ENCODE measurements around the gene SLC46A1. TPM values are rescaled to one million over a fixed set of nuclear protein-coding genes. Genes with fewer than 3 reads are reported as not detected.

The SLC46A1 gene
- total RNA-seq, 2 experiments from 2014 or later: 2.1 to 3.1 TPM

DNA sequence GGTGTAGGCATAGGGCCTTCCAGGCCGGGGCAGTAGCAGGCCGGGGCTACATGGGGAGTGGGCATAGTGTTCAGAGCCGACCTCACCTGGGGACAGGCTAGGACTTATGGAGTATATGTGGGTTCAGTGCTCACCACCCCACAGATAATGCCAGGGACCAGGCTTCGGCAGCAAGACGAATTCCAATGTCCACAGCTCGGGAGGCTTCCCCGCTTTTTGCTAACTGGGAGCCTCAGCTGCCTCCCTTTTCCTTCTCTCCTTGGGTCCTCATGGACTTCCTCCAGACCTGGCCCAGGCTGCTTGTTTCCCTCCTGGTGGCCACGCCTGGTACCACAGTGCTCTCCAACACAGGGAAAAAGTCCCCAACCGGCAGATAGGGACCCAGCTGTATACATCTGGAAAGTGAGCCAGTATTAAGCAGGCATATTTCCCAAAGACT lies 20.1 kb upstream of the SLC46A1 start:
- peak; percentile 53 for ATAC-seq
- POLR2A ChIA-PET: interaction anchor here (0.9 kb wide), 1 partner anchor 22 kb away, joined by 3 read pairs; no protein-coding TSS in a partner anchor
- DNase-seq: no peak

GRCh38 chr17:28425206-28425605 lies 19.2 kb upstream of the SLC46A1 start:
- ChIA-PET POLR2A (interaction anchor here (0.9 kb wide), 1 partner anchor 21 kb away, joined by 3 read pairs; no protein-coding TSS in a partner anchor), CTCF (interaction anchor here (1.0 to 1.4 kb wide), 2 partner anchors 9 to 22 kb away, joined by 3 read pairs; no protein-coding TSS in a partner anchor)
- ATAC-seq (no peak), DNase-seq (no peak)
- TF ChIP-seq, protein P1, sequence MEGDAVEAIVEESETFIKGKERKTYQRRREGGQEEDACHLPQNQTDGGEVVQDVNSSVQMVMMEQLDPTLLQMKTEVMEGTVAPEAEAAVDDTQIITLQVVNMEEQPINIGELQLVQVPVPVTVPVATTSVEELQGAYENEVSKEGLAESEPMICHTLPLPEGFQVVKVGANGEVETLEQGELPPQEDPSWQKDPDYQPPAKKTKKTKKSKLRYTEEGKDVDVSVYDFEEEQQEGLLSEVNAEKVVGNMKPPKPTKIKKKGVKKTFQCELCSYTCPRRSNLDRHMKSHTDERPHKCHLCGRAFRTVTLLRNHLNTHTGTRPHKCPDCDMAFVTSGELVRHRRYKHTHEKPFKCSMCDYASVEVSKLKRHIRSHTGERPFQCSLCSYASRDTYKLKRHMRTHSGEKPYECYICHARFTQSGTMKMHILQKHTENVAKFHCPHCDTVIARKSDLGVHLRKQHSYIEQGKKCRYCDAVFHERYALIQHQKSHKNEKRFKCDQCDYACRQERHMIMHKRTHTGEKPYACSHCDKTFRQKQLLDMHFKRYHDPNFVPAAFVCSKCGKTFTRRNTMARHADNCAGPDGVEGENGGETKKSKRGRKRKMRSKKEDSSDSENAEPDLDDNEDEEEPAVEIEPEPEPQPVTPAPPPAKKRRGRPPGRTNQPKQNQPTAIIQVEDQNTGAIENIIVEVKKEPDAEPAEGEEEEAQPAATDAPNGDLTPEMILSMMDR (IDR thresholded peaks at IDR 0.05): no peak
- H3K36me3 Mint-ChIP-seq (ENCODE audit: low read depth): no peaks in the 10 kb centered on the region
- intact Hi-C loops (cut with micrococcal nuclease): no loop called here
- H3K27me3 Mint-ChIP-seq: peaks cover 4% of the 10 kb centered on the region
- H3K9me3 Mint-ChIP-seq: no peaks in the 10 kb centered on the region
- H3K27ac Mint-ChIP-seq: no peak overlapping the region
- H3K4me1 Mint-ChIP-seq (ENCODE audit: low read depth): no peaks in the 10 kb centered on the region
- H3K4me3 Mint-ChIP-seq: no peak overlapping the region

More for the DNA sequence above, 20.1 kb upstream of the SLC46A1 start:
- H3K36me3 Mint-ChIP-seq (ENCODE audit: low read depth): no peaks in the 10 kb centered on the region
- H3K27me3 Mint-ChIP-seq: peaks cover 7% of the 10 kb centered on the region
- intact Hi-C loops (cut with micrococcal nuclease): no loop called here
- H3K27ac Mint-ChIP-seq: no peak overlapping the region
- TF ChIP-seq, protein P1 (IDR thresholded peaks at IDR 0.05): peak; percentile 10
- H3K9me3 Mint-ChIP-seq: no peaks in the 10 kb centered on the region
- no peaks in the 10 kb centered on the region for H3K4me1 Mint-ChIP-seq (ENCODE audit: low read depth)
- CTCF ChIA-PET: interaction anchor here (0.8 to 1.0 kb wide), 2 partner anchors 10 to 21 kb away, joined by 3 read pairs; no protein-coding TSS in a partner anchor
- H3K4me3 Mint-ChIP-seq: no peak overlapping the region

DNA sequence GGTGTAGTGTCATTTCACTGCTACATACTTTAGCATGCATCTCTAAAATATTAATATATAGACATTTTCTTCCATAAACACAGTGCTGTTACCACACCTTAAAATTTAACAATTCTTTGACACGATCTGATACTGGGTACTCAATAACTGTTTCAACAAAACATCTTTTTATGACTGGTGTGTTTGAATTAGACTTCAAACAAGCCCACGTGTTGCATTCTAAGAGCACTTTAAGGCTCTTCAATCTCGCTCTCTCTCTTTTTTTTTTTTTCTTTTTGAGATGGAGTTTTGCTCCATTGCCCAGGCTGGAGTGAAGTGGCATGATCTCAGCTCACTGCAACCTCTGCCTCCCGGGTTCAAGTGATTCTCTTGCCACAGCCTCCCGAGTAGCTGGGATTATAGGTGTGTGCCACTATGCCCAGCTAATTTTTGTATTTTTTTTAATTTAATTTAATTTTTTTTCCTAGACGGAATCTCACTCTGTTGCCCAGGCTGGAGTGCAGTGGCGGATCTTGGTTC lies 15.8 kb upstream of the SLC46A1 start:
- DNase-seq: no peak
- Mint-ChIP-seq H3K4me1 (ENCODE audit: low read depth) (no peaks in the 10 kb centered on the region), H3K27me3 (peaks cover 6% of the 10 kb centered on the region), H3K27ac (no peak overlapping the region), H3K4me3 (no peak overlapping the region), H3K9me3 (no peaks in the 10 kb centered on the region), H3K36me3 (ENCODE audit: low read depth) (no peaks in the 10 kb centered on the region)
- intact Hi-C loops (cut with micrococcal nuclease): no loop called here
- ATAC-seq: no peak
- POLR2A ChIA-PET: no interaction called here
- TF ChIP-seq, protein P1 (IDR thresholded peaks at IDR 0.05): no peak
- CTCF ChIA-PET: no interaction called here

GRCh38 chr17:28416703-28417311 lies 10.8 kb upstream of the SLC46A1 start:
- ATAC-seq (peak; percentile 97), DNase-seq (peak; percentile 72)
- intact Hi-C loops (cut with micrococcal nuclease): no loop called here
- Mint-ChIP-seq H3K4me1 (ENCODE audit: low read depth) (peaks cover 2% of the 10 kb centered on the region), H3K27ac (no peak overlapping the region), H3K4me3 (no peak overlapping the region), H3K36me3 (ENCODE audit: low read depth) (no peaks in the 10 kb centered on the region), H3K27me3 (peaks cover 4% of the 10 kb centered on the region), H3K9me3 (no peaks in the 10 kb centered on the region)
- TF ChIP-seq, protein P1 (IDR thresholded peaks at IDR 0.05): peak; percentile 76
- ChIA-PET POLR2A (interaction anchor here (1.0 to 1.6 kb wide), 4 partner anchors 12 to 73 kb away, joined by 3 to 7 read pairs (median 3); no protein-coding TSS in a partner anchor), CTCF (interaction anchor here (0.6 to 4.7 kb wide), 47 partner anchors 8 to 335 kb away, joined by 3 to 63 read pairs (median 4); partner anchors contain the start of genes ALDOC, IFT20, SLC13A2 and SLC46A1)

DNA sequence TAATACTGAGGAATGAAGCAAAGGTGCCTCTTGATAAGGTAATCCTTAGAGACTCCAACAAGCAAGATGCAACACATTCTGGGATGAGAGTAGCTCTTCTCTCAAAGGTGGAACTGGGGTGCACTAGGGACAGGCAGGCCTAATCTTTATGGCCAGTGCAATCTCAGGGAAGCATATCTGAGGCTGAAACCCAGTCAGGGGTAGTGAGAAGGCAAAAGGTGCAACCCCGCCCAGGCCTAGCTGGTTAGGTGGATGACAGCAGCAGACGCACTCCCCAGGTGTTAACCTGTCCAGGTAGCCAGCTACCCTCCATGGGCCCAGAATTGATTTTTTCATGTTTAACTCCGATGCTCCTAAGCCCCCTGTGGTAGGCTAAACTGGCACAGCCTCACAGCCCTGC lies 9.9 kb upstream of the SLC46A1 start:
- TF ChIP-seq, protein P1 (IDR thresholded peaks at IDR 0.05): no peak
- ChIA-PET POLR2A (interaction anchor here (1.0 to 1.6 kb wide), 4 partner anchors 11 to 72 kb away, joined by 3 to 7 read pairs (median 3); no protein-coding TSS in a partner anchor), CTCF (interaction anchor here (0.8 to 4.7 kb wide), 25 partner anchors 9 to 183 kb away, joined by 3 to 63 read pairs (median 4); partner anchors contain the start of genes ALDOC, IFT20, SLC13A2 and SLC46A1)
- intact Hi-C loops (cut with micrococcal nuclease): no loop called here
- peaks cover 2% of the 10 kb centered on the region for H3K4me1 Mint-ChIP-seq (ENCODE audit: low read depth)
- no peak overlapping the region for H3K4me3 Mint-ChIP-seq
- no peak for ATAC-seq
- H3K27ac Mint-ChIP-seq: no peak overlapping the region
- no peaks in the 10 kb centered on the region for H3K36me3 Mint-ChIP-seq (ENCODE audit: low read depth)
- H3K27me3 Mint-ChIP-seq: peaks cover 4% of the 10 kb centered on the region
- no peak for DNase-seq
- no peaks in the 10 kb centered on the region for H3K9me3 Mint-ChIP-seq

Measured in activated CD8-positive, alpha-beta T cell treated with anti-CD3 and anti-CD28 coated beads for 36 hours (primary cell).